Measurements from ENCODE around the gene GFRA4.

- TF ChIP-seq CTCF (IDR thresholded peaks at IDR 0.05) (no peak), POLR2A (IDR thresholded peaks at IDR 0.05) (no peak)
These were observed 9.5 kb upstream of the GFRA4 start for GRCh38 chr20:3672547-3673171.
